Activated naive CD8-positive, alpha-beta T cell (primary cell): ENCODE measurements around the gene FGF12.

Source experiments
- H3K27ac Mint-ChIP-seq: one replicate; pipeline ENCODE4 v1.8.0; 2021; ENCODE audit warnings: mixed read lengths
- H3K27me3 Mint-ChIP-seq: one replicate; pipeline ENCODE4 v1.8.0; 2021; ENCODE audit warnings: mixed read lengths
- H3K36me3 Mint-ChIP-seq: one replicate; pipeline ENCODE4 v1.8.0; 2021; ENCODE audit warnings: mixed read lengths
- H3K4me1 Mint-ChIP-seq: one replicate; pipeline ENCODE4 v1.8.0; 2021; ENCODE audit warnings: low read depth, mixed read lengths
- H3K4me3 Mint-ChIP-seq: one replicate; pipeline ENCODE4 v1.8.0; 2021; ENCODE audit warnings: mild to moderate bottlenecking, mixed read lengths
- H3K9me3 Mint-ChIP-seq: one replicate; pipeline ENCODE4 v1.8.0; 2021; ENCODE audit warnings: low read depth, mixed read lengths

The FGF12 gene

GRCh38 chr3:192207651-192208050, 519.7 kb downstream of the FGF12 start:
- no peak overlapping the region for H3K27ac Mint-ChIP-seq
- no peaks in the 10 kb centered on the region for H3K27me3 Mint-ChIP-seq
- H3K9me3 Mint-ChIP-seq, result no peaks in the 10 kb centered on the region
- H3K4me3 Mint-ChIP-seq, result no peak overlapping the region
- H3K36me3 Mint-ChIP-seq, result no peaks in the 10 kb centered on the region
- H3K4me1 Mint-ChIP-seq, result no peaks in the 10 kb centered on the region

GRCh38 chr3:192207239-192207638, 520.1 kb downstream of the FGF12 start:
- Mint-ChIP-seq H3K27ac (no peak overlapping the region), H3K36me3 (no peaks in the 10 kb centered on the region), H3K9me3 (no peaks in the 10 kb centered on the region), H3K4me1 (no peaks in the 10 kb centered on the region), H3K4me3 (no peak overlapping the region), H3K27me3 (no peaks in the 10 kb centered on the region)

DNA sequence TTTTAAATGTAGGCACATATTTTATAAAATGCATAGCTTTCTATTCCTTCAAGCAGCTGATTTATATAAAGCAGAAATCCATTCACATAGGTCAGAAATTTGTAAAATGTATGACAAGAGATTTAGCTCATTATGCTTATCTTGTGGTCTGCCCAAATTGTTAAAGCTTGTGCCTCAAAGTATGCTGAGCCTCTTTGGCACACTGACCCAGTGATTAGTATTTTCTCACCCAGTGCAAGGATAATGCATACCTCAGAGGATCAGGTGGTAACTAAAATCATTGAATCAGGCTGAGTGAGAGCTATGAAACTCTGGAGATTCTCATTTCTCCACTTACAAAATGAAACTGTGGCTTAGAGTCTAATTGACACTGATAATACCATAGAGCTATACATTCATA, 533.3 kb downstream of the FGF12 start:
- Mint-ChIP-seq H3K27ac (no peak overlapping the region), H3K4me3 (no peak overlapping the region), H3K27me3 (no peaks in the 10 kb centered on the region), H3K36me3 (no peaks in the 10 kb centered on the region), H3K4me1 (no peaks in the 10 kb centered on the region), H3K9me3 (no peaks in the 10 kb centered on the region)

GRCh38 chr3:192188218-192188835, 539.0 kb downstream of the FGF12 start:
- no peaks in the 10 kb centered on the region for H3K36me3 Mint-ChIP-seq

DNA sequence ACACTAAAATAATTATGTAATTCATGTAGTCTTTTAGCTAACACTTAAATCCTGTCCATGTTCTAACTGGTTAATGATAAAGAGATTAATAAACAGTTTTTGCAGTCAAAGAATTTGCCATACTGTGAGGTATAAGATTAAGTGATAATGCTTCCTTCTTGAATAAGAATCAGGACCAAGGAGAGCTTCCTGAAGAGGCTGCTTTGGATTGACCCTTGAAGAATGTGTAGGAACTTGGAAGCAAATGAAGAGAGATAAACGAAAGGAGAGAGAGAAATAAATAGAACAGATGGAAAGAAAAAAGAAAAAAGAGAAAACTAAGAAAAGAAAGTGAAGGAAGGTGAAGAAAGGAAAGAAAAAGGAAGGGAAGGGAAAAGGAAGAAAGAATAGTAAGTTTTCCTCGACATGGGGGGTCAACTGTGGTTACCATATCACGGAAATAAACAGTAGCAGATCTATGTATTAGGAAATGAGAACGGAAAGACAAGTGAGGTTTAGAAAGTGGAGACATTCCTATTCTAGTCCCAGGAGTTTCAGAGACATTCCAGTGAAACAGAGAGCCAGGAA, 539.8 kb downstream of the FGF12 start:
- Mint-ChIP-seq H3K9me3 (no peaks in the 10 kb centered on the region), H3K4me1 (peaks cover 2% of the 10 kb centered on the region), H3K27me3 (no peaks in the 10 kb centered on the region), H3K27ac (no peak overlapping the region), H3K4me3 (no peak overlapping the region), H3K36me3 (no peaks in the 10 kb centered on the region)

More at GRCh38 chr3:192188218-192188835, 539.0 kb downstream of the FGF12 start:
- H3K9me3 Mint-ChIP-seq, result no peaks in the 10 kb centered on the region
- H3K27ac Mint-ChIP-seq, result no peak overlapping the region
- no peak overlapping the region for H3K4me3 Mint-ChIP-seq
- peaks cover 2% of the 10 kb centered on the region for H3K4me1 Mint-ChIP-seq
- no peaks in the 10 kb centered on the region for H3K27me3 Mint-ChIP-seq

DNA sequence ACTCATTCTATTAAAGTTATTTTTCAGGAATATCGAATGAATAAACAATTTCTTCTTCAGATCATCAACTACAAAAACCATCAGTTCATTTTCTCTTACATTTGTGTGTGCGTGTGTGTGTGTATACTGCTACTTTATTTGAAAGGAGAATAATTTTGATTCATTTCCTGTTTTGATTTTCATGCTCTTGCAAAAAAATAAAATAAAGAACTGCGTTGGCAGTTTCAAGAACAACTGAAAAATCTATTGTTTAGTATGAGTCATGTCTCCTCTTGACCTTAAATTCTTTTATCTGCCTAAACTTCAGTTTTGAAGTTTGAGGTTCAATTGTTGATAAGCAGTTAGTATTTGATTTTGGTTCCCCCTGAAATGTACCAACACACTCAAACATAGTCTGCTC, 540.8 kb downstream of the FGF12 start:
- Mint-ChIP-seq H3K9me3 (no peaks in the 10 kb centered on the region), H3K27me3 (no peaks in the 10 kb centered on the region), H3K36me3 (no peaks in the 10 kb centered on the region), H3K4me1 (peaks cover 2% of the 10 kb centered on the region), H3K4me3 (no peak overlapping the region), H3K27ac (no peak overlapping the region)

DNA sequence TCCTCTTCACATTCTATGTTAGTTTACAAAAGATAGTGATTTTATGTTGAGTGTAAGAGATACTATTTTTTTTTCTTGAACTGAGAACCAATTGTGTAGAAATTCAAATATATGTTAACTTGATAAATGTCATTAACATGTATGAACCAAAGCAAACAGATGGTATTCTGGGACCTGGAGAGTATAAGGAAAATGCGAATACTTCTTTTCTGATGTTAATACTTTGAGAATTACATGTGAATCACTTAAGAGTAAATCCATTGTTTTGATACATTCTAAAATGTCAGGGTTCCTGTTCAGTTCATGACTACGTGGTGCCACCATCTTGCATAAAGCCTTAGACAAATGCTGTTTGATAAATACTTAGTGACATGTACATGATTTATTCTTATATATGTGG, 541.3 kb downstream of the FGF12 start:
- H3K4me1 Mint-ChIP-seq, result peaks cover 2% of the 10 kb centered on the region
- no peaks in the 10 kb centered on the region for H3K27me3 Mint-ChIP-seq
- H3K36me3 Mint-ChIP-seq, result no peaks in the 10 kb centered on the region
- no peak overlapping the region for H3K4me3 Mint-ChIP-seq
- H3K9me3 Mint-ChIP-seq, result no peaks in the 10 kb centered on the region
- H3K27ac Mint-ChIP-seq, result no peak overlapping the region

DNA sequence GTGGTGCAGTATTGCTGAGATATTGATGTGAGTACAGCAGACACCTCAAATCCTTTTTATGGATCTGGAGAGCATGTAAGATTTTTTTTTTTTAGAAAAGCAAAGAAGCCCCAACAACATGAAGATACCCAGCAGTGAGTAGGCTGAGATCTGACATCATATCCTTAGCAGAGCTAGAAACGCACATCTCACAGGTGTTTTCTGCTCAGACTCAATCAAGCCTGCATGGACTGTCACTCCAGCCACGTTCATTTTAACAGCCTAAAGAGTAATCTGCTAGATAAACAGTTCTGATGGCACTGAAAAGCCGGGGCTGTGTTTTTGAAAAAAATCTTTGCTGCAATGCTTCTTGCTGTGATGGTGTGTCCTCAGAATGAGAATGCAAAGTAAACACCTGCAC, 544.2 kb downstream of the FGF12 start:
- no peak overlapping the region for H3K27ac Mint-ChIP-seq
- peaks cover 2% of the 10 kb centered on the region for H3K4me1 Mint-ChIP-seq
- no peaks in the 10 kb centered on the region for H3K9me3 Mint-ChIP-seq
- H3K27me3 Mint-ChIP-seq, result no peaks in the 10 kb centered on the region
- no peak overlapping the region for H3K4me3 Mint-ChIP-seq
- H3K36me3 Mint-ChIP-seq, result no peaks in the 10 kb centered on the region

GRCh38 chr3:192181151-192181550, 546.2 kb downstream of the FGF12 start:
- Mint-ChIP-seq H3K4me3 (no peak overlapping the region), H3K36me3 (no peaks in the 10 kb centered on the region), H3K4me1 (no peaks in the 10 kb centered on the region), H3K27me3 (no peaks in the 10 kb centered on the region), H3K9me3 (no peaks in the 10 kb centered on the region), H3K27ac (no peak overlapping the region)

DNA sequence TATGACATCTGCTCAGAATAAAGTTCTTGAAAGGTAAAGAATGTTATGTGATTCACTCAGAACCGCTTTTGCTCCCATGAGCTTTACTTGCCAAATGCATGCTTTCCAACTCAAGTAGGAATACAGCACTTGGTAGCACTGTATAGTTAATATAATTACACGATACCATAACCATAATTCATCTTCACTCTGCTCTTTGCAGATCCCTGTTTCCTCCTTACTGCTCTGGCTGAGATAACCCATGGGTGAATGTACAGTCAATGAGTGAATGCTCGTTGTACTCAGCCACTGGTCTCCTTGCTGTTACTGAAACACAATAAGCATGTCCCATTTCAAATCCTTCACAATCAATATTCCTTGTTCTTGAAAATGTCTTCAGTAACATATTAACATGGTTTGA, 550.0 kb downstream of the FGF12 start:
- no peaks in the 10 kb centered on the region for H3K36me3 Mint-ChIP-seq
- no peak overlapping the region for H3K4me3 Mint-ChIP-seq
- peaks cover 3% of the 10 kb centered on the region for H3K9me3 Mint-ChIP-seq
- no peak overlapping the region for H3K27ac Mint-ChIP-seq
- H3K27me3 Mint-ChIP-seq, result no peaks in the 10 kb centered on the region
- no peaks in the 10 kb centered on the region for H3K4me1 Mint-ChIP-seq

DNA sequence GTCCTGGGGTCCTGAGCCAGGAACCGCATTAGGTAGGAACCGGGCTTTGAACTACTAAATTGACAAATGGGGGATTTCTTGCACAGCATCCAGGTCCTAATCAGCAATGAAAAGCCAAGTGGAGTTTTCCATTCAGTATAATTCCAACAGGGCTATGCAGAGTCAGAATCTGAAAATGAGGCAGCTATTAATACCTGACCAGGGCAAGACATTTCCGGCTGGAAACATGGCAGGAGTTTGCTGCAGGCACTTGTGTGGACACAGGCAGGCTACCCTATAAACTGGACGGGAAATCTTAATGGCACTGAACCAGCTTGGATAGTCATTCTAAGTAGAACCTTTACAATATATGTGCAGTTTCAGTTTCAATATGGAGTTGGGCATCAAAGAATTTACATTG, 553.1 kb downstream of the FGF12 start:
- Mint-ChIP-seq H3K27me3 (no peaks in the 10 kb centered on the region), H3K4me1 (no peaks in the 10 kb centered on the region), H3K9me3 (peaks cover 3% of the 10 kb centered on the region), H3K27ac (no peak overlapping the region), H3K4me3 (no peak overlapping the region), H3K36me3 (no peaks in the 10 kb centered on the region)

- H3K9me3 Mint-ChIP-seq, result peaks cover 7% of the 10 kb centered on the region
- no peaks in the 10 kb centered on the region for H3K4me1 Mint-ChIP-seq
- H3K27me3 Mint-ChIP-seq, result peaks cover 2% of the 10 kb centered on the region
- H3K27ac Mint-ChIP-seq, result no peak overlapping the region
- no peaks in the 10 kb centered on the region for H3K36me3 Mint-ChIP-seq
- no peak overlapping the region for H3K4me3 Mint-ChIP-seq
Observed at GRCh38 chr3:192171213-192171612, 556.1 kb downstream of the FGF12 start.

- H3K27ac Mint-ChIP-seq, result no peak overlapping the region
- peaks cover 2% of the 10 kb centered on the region for H3K27me3 Mint-ChIP-seq
- peaks cover 7% of the 10 kb centered on the region for H3K9me3 Mint-ChIP-seq
- H3K36me3 Mint-ChIP-seq, result no peaks in the 10 kb centered on the region
- no peak overlapping the region for H3K4me3 Mint-ChIP-seq
- no peaks in the 10 kb centered on the region for H3K4me1 Mint-ChIP-seq
Observed at GRCh38 chr3:192170659-192171058, 556.7 kb downstream of the FGF12 start.

GRCh38 chr3:192170031-192170430, 557.3 kb downstream of the FGF12 start:
- no peak overlapping the region for H3K4me3 Mint-ChIP-seq
- H3K36me3 Mint-ChIP-seq, result no peaks in the 10 kb centered on the region
- peaks cover 7% of the 10 kb centered on the region for H3K9me3 Mint-ChIP-seq
- H3K4me1 Mint-ChIP-seq, result no peaks in the 10 kb centered on the region
- H3K27ac Mint-ChIP-seq, result no peak overlapping the region
- peaks cover 2% of the 10 kb centered on the region for H3K27me3 Mint-ChIP-seq

GRCh38 chr3:192169332-192169915, 557.9 kb downstream of the FGF12 start:
- no peak overlapping the region for H3K4me3 Mint-ChIP-seq
- H3K4me1 Mint-ChIP-seq, result no peaks in the 10 kb centered on the region
- H3K9me3 Mint-ChIP-seq, result peaks cover 7% of the 10 kb centered on the region
- no peaks in the 10 kb centered on the region for H3K36me3 Mint-ChIP-seq
- H3K27me3 Mint-ChIP-seq, result peaks cover 2% of the 10 kb centered on the region
- no peak overlapping the region for H3K27ac Mint-ChIP-seq

DNA sequence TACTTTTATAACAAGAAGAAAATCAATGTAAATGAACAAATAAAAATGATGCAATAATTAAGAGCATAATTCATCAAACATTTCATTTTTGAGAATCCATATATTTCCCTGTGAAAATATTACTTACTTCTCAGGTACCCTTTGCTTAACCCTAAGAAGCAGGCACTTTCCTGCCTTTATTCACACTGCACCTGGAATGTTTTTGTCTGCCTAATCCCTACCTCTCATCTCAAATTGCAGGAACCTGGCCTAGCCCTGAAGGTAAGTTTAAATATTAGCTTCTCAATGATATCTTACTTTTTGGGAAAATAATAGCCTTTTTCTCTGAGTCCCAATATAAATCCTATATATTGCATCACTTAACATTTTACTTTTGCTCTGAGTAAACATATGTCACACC, 559.1 kb downstream of the FGF12 start:
- no peaks in the 10 kb centered on the region for H3K36me3 Mint-ChIP-seq
- H3K4me3 Mint-ChIP-seq, result no peak overlapping the region
- H3K27me3 Mint-ChIP-seq, result peaks cover 2% of the 10 kb centered on the region
- H3K9me3 Mint-ChIP-seq, result peaks cover 7% of the 10 kb centered on the region
- H3K27ac Mint-ChIP-seq, result no peak overlapping the region
- no peaks in the 10 kb centered on the region for H3K4me1 Mint-ChIP-seq
